ENCODE measurements around the gene SOX15.

Gene SOX15

GRCh38 chr17:7627250-7628121 is 37.6 kb upstream of the SOX15 start, which contains the start of gene SAT2 (continued):
- TF ChIP-seq ZNF629 (tag by site-specific recombination; IDR thresholded peaks at IDR 0.05) (peak; percentile 16; the same call in 1 of the 2 replicates), ZFHX2 (tag by site-specific recombination; conservative IDR thresholded peaks at IDR 0.05) (peak; percentile 59), HOXD13 (CRISPR knock-in tag; IDR thresholded peaks at IDR 0.05; ENCODE audit: borderline replicate concordance) (no peak), ZNF48 (tag by site-specific recombination; IDR thresholded peaks at IDR 0.05) (no peak), MEIS1 (CRISPR knock-in tag; IDR thresholded peaks at IDR 0.05; ENCODE audit: borderline replicate concordance) (no peak), SP7 (tag by site-specific recombination; IDR thresholded peaks at IDR 0.05) (peak; percentile 29; the same call in 1 of the 2 replicates), ZBTB8A (tag by site-specific recombination; IDR thresholded peaks at IDR 0.05) (no peak), ZIC2 (tag by site-specific recombination; IDR thresholded peaks at IDR 0.05) (peak; percentile 85), GLIS2 (tag by site-specific recombination; IDR thresholded peaks at IDR 0.05) (peak; percentile 97), KLF9 (tag by site-specific recombination; IDR thresholded peaks at IDR 0.05; ENCODE audit: low read depth) (peak; percentile 71), ZNF398 (tag by site-specific recombination; IDR thresholded peaks at IDR 0.05) (peak; percentile 79), ZBTB17 (tag by site-specific recombination; IDR thresholded peaks at IDR 0.05) (peak; percentile 65), ZBTB26 (tag by site-specific recombination; optimal IDR thresholded peaks at IDR 0.05) (peak; percentile 24), ZNF610 (tag by site-specific recombination; IDR thresholded peaks at IDR 0.05; ENCODE audit: borderline replicate concordance) (no peak), ZNF521 (tag by site-specific recombination; IDR thresholded peaks at IDR 0.05) (no peak), ZBTB44 (tag by site-specific recombination; IDR thresholded peaks at IDR 0.05) (no peak), ZNF157 (tag by site-specific recombination; IDR thresholded peaks at IDR 0.05) (no peak), PRDM10 (tag by site-specific recombination; IDR thresholded peaks at IDR 0.05) (0 out of 2 replicates have a peak, but pooled peaks have one; percentile 34), EGR2 (tag by site-specific recombination; IDR thresholded peaks at IDR 0.05; ENCODE audit: low read depth) (peak; percentile 71), KLF8 (tag by site-specific recombination; IDR thresholded peaks at IDR 0.05) (peak; percentile 64), TCF7L2 (IDR thresholded peaks at IDR 0.05; ENCODE audit: borderline replicate concordance, low read depth, low read length) (no peak), ZNF324 (tag by site-specific recombination; IDR thresholded peaks at IDR 0.05) (0 out of 2 replicates have a peak, but pooled peaks have one; percentile 13), ZNF777 (tag by site-specific recombination; IDR thresholded peaks at IDR 0.05; ENCODE audit: borderline replicate concordance) (no peak), ZNF660 (tag by site-specific recombination; IDR thresholded peaks at IDR 0.05) (0 out of 2 replicates have a peak, but pooled peaks have one; percentile 52), ZNF707 (tag by site-specific recombination; IDR thresholded peaks at IDR 0.05) (no peak), ZFP3 (tag by site-specific recombination; IDR thresholded peaks at IDR 0.05; ENCODE audit: low read depth) (no peak), ZNF335 (tag by site-specific recombination; conservative IDR thresholded peaks at IDR 0.05) (peak; percentile 72), ZBTB11 (tag by site-specific recombination; conservative IDR thresholded peaks at IDR 0.05; ENCODE audit: low read depth) (peak; percentile 40; the same call in 1 of the 2 replicates)
